B cell (primary cell): Measurements from ENCODE around the gene PLP2. TPM values are rescaled to one million over a fixed set of nuclear protein-coding genes. Genes with fewer than 3 reads are reported as not detected.
"Not testable (repeated sequence)": the region's sequence is repeated elsewhere in the genome, so short reads cannot be mapped to it uniquely, and the experiment has no call there.

Experiments used
- ATAC-seq: fragments of 200-7000 bp; cut with Tn5 transposase; one replicate; pipeline ENCODE4 v1.10.0; 2021; ENCODE audit warnings: low read depth, mild to moderate bottlenecking, moderate number of reproducible peaks, moderate library complexity
- CTCF ChIA-PET: fragments of 350-600 bp; sonication (Branson Sonifier 250); formaldehyde crosslinking; loops from one replicate; lab custom pipeline; 2021; ENCODE audit warnings: antibody characterized with exemption, inconsistent platforms; lab: Charles Lee
- POLR2A ChIA-PET: fragments of 350-600 bp; sonication (Branson Sonifier 250); formaldehyde crosslinking; loops from one replicate; lab custom pipeline; 2021; ENCODE audit warnings: antibody characterized with exemption; lab: Charles Lee
- DNase-seq: peaks from one replicate; pipeline ENCODE4 v3.0.0; 2013
- H2AFZ ChIP-seq: 2 replicates; pipeline ENCODE4 v1.6.1; 2012; ENCODE audit warnings: mild to moderate bottlenecking, low read depth, low read length; ENCODE audit not compliant: insufficient read depth, poor library complexity, severe bottlenecking
- H3K27ac ChIP-seq, 2 donors: 1 replicate in 1 of 2; 2 replicates in 1 of 2; pipeline ENCODE4 v1.5.1; 2012 to 2013; ENCODE audit warnings: low read length in 2 of 2, mild to moderate bottlenecking in 2 of 2, moderate library complexity in 1 of 2
- H3K27me3 ChIP-seq, 4 experiments: fragments of 200-600 bp in 1 of 4; sonication (generic) in 1 of 4; replicated peaks in 1 of 4; 1 replicate in 2 of 4; 2 replicates in 2 of 4; pipeline versions ENCODE4 v1.6.1 to v1.7.0; 2013 to 2016; ENCODE audit warnings: low read length in 3 of 4, mild to moderate bottlenecking in 2 of 4, mixed read lengths in 1 of 4, moderate library complexity in 1 of 4; ENCODE audit not compliant: insufficient read depth in 4 of 4, control insufficient read depth in 3 of 4; ENCODE audit errors: control extremely low read depth in 1 of 4
- H3K36me3 ChIP-seq, 2 experiments: replicated peaks in 1 of 2; 1 replicate in 1 of 2; 2 replicates in 1 of 2; pipeline versions ENCODE4 v1.6.1 to v1.7.1; 2013; ENCODE audit warnings: low read length in 1 of 2; ENCODE audit not compliant: insufficient read depth in 2 of 2, control insufficient read depth in 1 of 2; ENCODE audit errors: control extremely low read depth in 1 of 2, extremely low read depth in 1 of 2
- H3K4me1 ChIP-seq, 2 donors: fragments of 200-600 bp in 1 of 2; sonication (generic) in 1 of 2; 1 replicate in 1 of 2; 2 replicates in 1 of 2; pipeline versions ENCODE4 v1.5.1 to v1.6.1; 2013 to 2017; ENCODE audit warnings: low read length in 2 of 2; ENCODE audit not compliant: control insufficient read depth in 2 of 2, insufficient read depth in 2 of 2
- H3K4me2 ChIP-seq: replicated peaks from 2 replicates; pipeline ENCODE3; 2012; ENCODE audit warnings: mild to moderate bottlenecking, low read depth, low read length; ENCODE audit not compliant: poor library complexity, severe bottlenecking
- H3K4me3 ChIP-seq, 5 experiments: fragments of 200-600 bp in 1 of 5; sonication (generic) in 1 of 5; 1 replicate in 3 of 5; 2 replicates in 2 of 5; pipeline versions ENCODE4 v1.5.1 to v1.7.0; 2011 to 2016; ENCODE audit warnings: low read length in 4 of 5, mild to moderate bottlenecking in 4 of 5, low read depth in 2 of 5, control low read depth in 1 of 5, moderate library complexity in 1 of 5; ENCODE audit not compliant: insufficient read depth in 1 of 5; ENCODE audit errors: control extremely low read depth in 1 of 5, extremely low read depth in 1 of 5
- H3K79me2 ChIP-seq: fragments of 200-600 bp; sonication (generic); one replicate; pipeline ENCODE4 v1.6.0; 2016; ENCODE audit warnings: low read length; ENCODE audit not compliant: control insufficient read depth, insufficient read depth
- H3K9ac ChIP-seq: fragments of 200-600 bp; sonication (generic); 2 replicates; pipeline ENCODE4 v1.6.1; 2017; ENCODE audit warnings: mild to moderate bottlenecking, low read length, moderate library complexity
- H3K9me3 ChIP-seq, 3 donors: one replicate each; pipeline versions ENCODE4 v1.6.1 to v1.7.1; 2013; ENCODE audit warnings: low read length in 2 of 3; ENCODE audit not compliant: control insufficient read depth in 2 of 3, insufficient read depth in 1 of 3; ENCODE audit errors: control extremely low read depth in 1 of 3
- H4K20me1 ChIP-seq: 2 replicates; pipeline ENCODE4 v1.6.0; 2012; ENCODE audit warnings: mild to moderate bottlenecking, low read length; ENCODE audit not compliant: insufficient read depth, control insufficient read depth, poor library complexity, severe bottlenecking
- H3K27ac Mint-ChIP-seq: one replicate; pipeline ENCODE4 v1.8.0; 2021; ENCODE audit warnings: mixed read lengths
- H3K27me3 Mint-ChIP-seq: one replicate; pipeline ENCODE4 v1.8.0; 2021; ENCODE audit warnings: mixed read lengths
- H3K4me1 Mint-ChIP-seq: one replicate; pipeline ENCODE4 v1.8.0; 2021; ENCODE audit warnings: mixed read lengths
- H3K4me3 Mint-ChIP-seq: one replicate; pipeline ENCODE4 v1.8.0; 2021; ENCODE audit warnings: mixed read lengths
- H3K9me3 Mint-ChIP-seq: one replicate; pipeline ENCODE4 v1.8.0; 2022; ENCODE audit warnings: mixed read lengths; ENCODE audit not compliant: insufficient read depth
- EZH2 ChIP-seq: IDR thresholded peaks from 2 replicates; pipeline ENCODE4 v1.6.1; 2012; ENCODE audit warnings: borderline replicate concordance, low read depth, mild to moderate bottlenecking, moderate library complexity, low read length; ENCODE audit not compliant: insufficient read depth, poor library complexity, severe bottlenecking
- WGBS: methylation state at CpG from one replicate; pipeline ENCODE4 v1.1.5; 2013; ENCODE audit warnings: missing lambda C conversion rate; ENCODE audit not compliant: insufficient coverage; 5-methylcytosine and 5-hydroxymethylcytosine counted together
- intact Hi-C: fragments of 100-400 bp; cut with micrococcal nuclease; formaldehyde crosslinking; loops from one replicate; pipeline ENCODE4 v1.10.0; 2022
- polyA plus RNA-seq: library from polyadenylated mRNA; depleted of rRNA; stranded (reverse); fragments of >200 nt; gene quantifications from 2 replicates; pipeline ENCODE4 v1.2.3, GENCODE V29; 2012
- total RNA-seq, 2 donors: library from RNA; stranded (reverse); fragments of 120-200 nt in 1 of 2; gene quantifications; 1 replicate in 1 of 2; 2 replicates in 1 of 2; pipeline versions ENCODE4 v1.2.3 to v1.2.4, GENCODE V29; 2013 to 2022
- TF ChIP-seq, protein P1 (sequence below): fragments of 200-600 bp; IDR thresholded peaks from one replicate; pipeline ENCODE4 v1.8.0; 2022; ENCODE audit warnings: antibody characterized with exemption, mild to moderate bottlenecking

The PLP2 gene
- total and polyA plus RNA-seq, 2 donors (not counting 1 experiment from before 2014, with no cell fraction given), result 194 to 214 TPM

DNA sequence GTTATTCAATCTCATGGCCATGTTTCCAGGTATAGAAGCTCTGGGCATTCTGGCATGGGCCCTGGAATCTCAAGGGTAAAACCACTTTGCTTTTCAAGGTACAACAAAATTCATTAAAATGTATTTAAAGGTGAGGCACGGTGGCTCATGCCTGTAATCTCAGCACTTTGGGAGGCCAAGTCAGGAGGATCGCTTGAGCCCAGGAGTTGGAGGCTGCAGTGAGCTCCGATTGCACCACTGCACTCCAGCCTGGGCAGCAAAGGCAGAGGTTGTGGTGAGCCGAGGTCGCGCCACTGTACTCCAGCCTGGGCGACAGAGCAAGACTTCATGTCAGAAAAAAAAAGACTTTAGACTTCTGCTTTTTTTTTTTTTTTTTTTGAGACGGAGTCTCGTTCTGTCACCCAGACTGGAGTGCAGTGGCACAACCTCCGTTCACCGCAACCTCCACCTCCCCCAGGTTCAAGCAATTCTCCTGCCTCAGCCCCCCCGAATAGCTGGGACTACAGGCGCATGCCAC is 43.9 kb upstream of the PLP2 start:
- ChIA-PET POLR2A (interaction anchor here (0.7 kb wide), 1 partner anchor 167 kb away, joined by 5 read pairs; no protein-coding TSS in a partner anchor), CTCF (interaction anchor here (1.2 kb wide), 1 partner anchor 28 kb away, joined by 3 read pairs; no protein-coding TSS in a partner anchor)
- peaks cover 10% of the 10 kb centered on the region for H3K79me2 ChIP-seq
- ATAC-seq, H3K27me3 Mint-ChIP-seq, H3K4me2 ChIP-seq, H3K9me3 Mint-ChIP-seq, H3K9ac ChIP-seq, H3K27me3 ChIP-seq, H3K9me3 ChIP-seq, H4K20me1 ChIP-seq, H3K27ac ChIP-seq, H3K4me3 ChIP-seq, H2AFZ ChIP-seq, H3K4me3 Mint-ChIP-seq, H3K36me3 ChIP-seq, DNase-seq, H3K27ac Mint-ChIP-seq: not testable (repeated sequence)
- peaks cover 3 to 12% of the 10 kb centered on the region in 2 donors for H3K4me1 ChIP-seq
- intact Hi-C loops, result loop anchor here (10.0 kb wide), 1 partner anchor 1473 kb away; the partner anchor contains the start of genes ELK1 and UXT
- H3K4me1 Mint-ChIP-seq, result peaks cover 13% of the 10 kb centered on the region
- no CpG with 5 or more reads among the region's 13 CpGs for WGBS

DNA sequence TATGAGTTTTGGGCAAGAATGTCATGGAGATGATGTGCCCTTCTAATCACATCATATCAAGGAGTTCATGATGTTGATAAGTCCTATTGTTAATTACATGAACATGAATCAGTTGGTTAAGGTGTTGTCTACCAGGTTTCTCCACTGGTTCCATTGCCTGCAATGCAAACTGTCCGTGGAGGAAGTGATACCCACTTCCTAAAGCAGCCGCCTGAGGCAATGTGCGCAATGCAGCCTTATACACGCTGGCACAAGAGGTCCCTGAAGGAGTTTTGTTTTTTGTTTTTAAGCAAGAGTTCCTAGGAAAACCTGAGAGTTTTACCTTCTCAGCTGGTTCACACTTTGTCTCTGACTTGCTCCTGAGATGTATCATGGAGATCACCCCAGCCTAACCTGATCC is 42.3 kb upstream of the PLP2 start:
- WGBS, result 0% methylated on average over 2 of the region's 4 CpGs
- intact Hi-C loops, result loop anchor here (10.0 kb wide), 1 partner anchor 1475 kb away; the partner anchor contains the start of genes ELK1 and UXT
- no peak overlapping the region for H3K9ac ChIP-seq
- POLR2A ChIA-PET, result no interaction called here
- CTCF ChIA-PET, result no interaction called here
- no peak overlapping the region for H3K4me2 ChIP-seq
- peaks cover 0 to 5% of the 10 kb centered on the region in 2 donors for H3K4me1 ChIP-seq
- no peaks in the 10 kb centered on the region for H3K36me3 ChIP-seq
- H3K9me3 ChIP-seq, result no peaks in the 10 kb centered on the region
- H3K9me3 Mint-ChIP-seq, result no peaks in the 10 kb centered on the region
- no peaks in the 10 kb centered on the region for H3K27me3 ChIP-seq
- no peaks in the 10 kb centered on the region for H4K20me1 ChIP-seq
- peak; percentile 40 for DNase-seq
- H3K4me3 Mint-ChIP-seq, result no peak overlapping the region
- H3K4me1 Mint-ChIP-seq, result peaks cover 5% of the 10 kb centered on the region
- H3K27ac ChIP-seq, result no peak overlapping the region
- no peaks in the 10 kb centered on the region for H3K27me3 Mint-ChIP-seq
- H3K4me3 ChIP-seq, result no peak overlapping the region
- peak; percentile 51 for ATAC-seq
- TF ChIP-seq, protein P1, sequence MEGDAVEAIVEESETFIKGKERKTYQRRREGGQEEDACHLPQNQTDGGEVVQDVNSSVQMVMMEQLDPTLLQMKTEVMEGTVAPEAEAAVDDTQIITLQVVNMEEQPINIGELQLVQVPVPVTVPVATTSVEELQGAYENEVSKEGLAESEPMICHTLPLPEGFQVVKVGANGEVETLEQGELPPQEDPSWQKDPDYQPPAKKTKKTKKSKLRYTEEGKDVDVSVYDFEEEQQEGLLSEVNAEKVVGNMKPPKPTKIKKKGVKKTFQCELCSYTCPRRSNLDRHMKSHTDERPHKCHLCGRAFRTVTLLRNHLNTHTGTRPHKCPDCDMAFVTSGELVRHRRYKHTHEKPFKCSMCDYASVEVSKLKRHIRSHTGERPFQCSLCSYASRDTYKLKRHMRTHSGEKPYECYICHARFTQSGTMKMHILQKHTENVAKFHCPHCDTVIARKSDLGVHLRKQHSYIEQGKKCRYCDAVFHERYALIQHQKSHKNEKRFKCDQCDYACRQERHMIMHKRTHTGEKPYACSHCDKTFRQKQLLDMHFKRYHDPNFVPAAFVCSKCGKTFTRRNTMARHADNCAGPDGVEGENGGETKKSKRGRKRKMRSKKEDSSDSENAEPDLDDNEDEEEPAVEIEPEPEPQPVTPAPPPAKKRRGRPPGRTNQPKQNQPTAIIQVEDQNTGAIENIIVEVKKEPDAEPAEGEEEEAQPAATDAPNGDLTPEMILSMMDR, result no peak
- no peak for TF ChIP-seq EZH2
- no peaks in the 10 kb centered on the region for H3K79me2 ChIP-seq
- no peak overlapping the region for H2AFZ ChIP-seq
- H3K27ac Mint-ChIP-seq, result peak overlapping the region; percentile 32

DNA sequence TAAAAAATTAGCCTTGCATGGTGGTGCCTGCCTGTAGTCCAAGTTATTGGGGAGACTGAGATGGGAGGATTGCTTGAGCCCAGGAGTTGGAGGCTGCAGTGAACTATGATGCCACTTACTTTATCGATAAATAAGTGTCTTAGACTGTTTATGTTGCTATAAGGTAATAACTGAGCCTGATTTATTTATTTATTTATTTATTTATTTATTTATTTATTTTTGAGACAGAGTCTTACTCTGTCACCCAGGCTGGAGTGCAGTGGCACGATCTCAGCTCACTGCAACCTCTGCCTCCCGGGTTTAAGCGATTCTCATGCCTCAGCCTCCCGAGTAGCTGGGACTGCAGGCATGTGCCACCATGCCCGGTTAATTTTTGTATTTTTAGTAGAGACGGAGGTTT is 39.4 kb upstream of the PLP2 start:
- POLR2A ChIA-PET, CTCF ChIA-PET: not testable (repeated sequence)

More for the DNA sequence above, 39.4 kb upstream of the PLP2 start:
- H3K9me3 ChIP-seq, H3K9ac ChIP-seq, H3K27ac Mint-ChIP-seq, H3K4me2 ChIP-seq, H4K20me1 ChIP-seq, H3K4me1 ChIP-seq, H3K4me3 ChIP-seq, H3K36me3 ChIP-seq, H3K27ac ChIP-seq, DNase-seq, H3K27me3 Mint-ChIP-seq, H3K4me3 Mint-ChIP-seq, H3K9me3 Mint-ChIP-seq, H3K79me2 ChIP-seq, H3K27me3 ChIP-seq, ATAC-seq, H2AFZ ChIP-seq, H3K4me1 Mint-ChIP-seq, intact Hi-C loops: not testable (repeated sequence)
- no CpG with 5 or more reads among the region's 7 CpGs for WGBS
